ENCODE data around the gene SYNGR3. TPM values are rescaled to one million over a fixed set of nuclear protein-coding genes. Genes with fewer than 3 reads are reported as not detected.

SYNGR3 gene
- total RNA-seq, 2 donors from 2014 or later, result 0.49 to 1.5 TPM

GRCh38 chr16:1977875-1978268, 11.9 kb upstream of the SYNGR3 start:
- H3K36me3 ChIP-seq, result peaks cover 46% of the 10 kb centered on the region
- H3K4me3 ChIP-seq, result no peak overlapping the region
- no peaks in the 10 kb centered on the region for H3K27me3 ChIP-seq (replicated peaks; ENCODE audit: insufficient read depth)
- no peak for TF ChIP-seq CTCF (IDR thresholded peaks at IDR 0.05)
- no peak for ATAC-seq (ENCODE audit: insufficient number of reproducible peaks, low FRiP score, low read depth)
- H3K27ac ChIP-seq, result no peak overlapping the region
- H3K9me3 ChIP-seq, result no peaks in the 10 kb centered on the region
- peaks cover 2 to 7% of the 10 kb centered on the region in 2 donors for H3K4me1 ChIP-seq (ENCODE audit: control insufficient read depth in 1 of 2, low read depth in 2 of 2)
- DNase-seq (ENCODE audit: low spot score), result no peak

- no peak overlapping the region for H3K4me3 ChIP-seq
- peaks cover 46% of the 10 kb centered on the region for H3K36me3 ChIP-seq
- no peaks in the 10 kb centered on the region for H3K27me3 ChIP-seq (replicated peaks; ENCODE audit: insufficient read depth)
- peaks cover 0 to 6% of the 10 kb centered on the region in 2 donors for H3K4me1 ChIP-seq (ENCODE audit: control insufficient read depth in 1 of 2, low read depth in 2 of 2)
- ATAC-seq (ENCODE audit: insufficient number of reproducible peaks, low FRiP score, low read depth) (no peak), DNase-seq (ENCODE audit: low spot score) (no peak)
- no peak overlapping the region for H3K27ac ChIP-seq
- no peaks in the 10 kb centered on the region for H3K9me3 ChIP-seq
- TF ChIP-seq CTCF (IDR thresholded peaks at IDR 0.05), result no peak
These were observed 11.2 kb upstream of the SYNGR3 start for GRCh38 chr16:1978476-1979120.

- H3K4me1 ChIP-seq (ENCODE audit: control insufficient read depth in 1 of 2, low read depth in 2 of 2), result peaks cover 0 to 7% of the 10 kb centered on the region in 2 donors
- no peak overlapping the region for H3K27ac ChIP-seq
- H3K36me3 ChIP-seq, result peaks cover 42% of the 10 kb centered on the region
- ATAC-seq (ENCODE audit: insufficient number of reproducible peaks, low FRiP score, low read depth) (no peak), DNase-seq (ENCODE audit: low spot score) (no peak)
- H3K4me3 ChIP-seq, result no peak overlapping the region
- TF ChIP-seq CTCF (IDR thresholded peaks at IDR 0.05), result no peak
- no peaks in the 10 kb centered on the region for H3K27me3 ChIP-seq (replicated peaks; ENCODE audit: insufficient read depth)
- H3K9me3 ChIP-seq, result no peaks in the 10 kb centered on the region
These were observed 10.3 kb upstream of the SYNGR3 start for GRCh38 chr16:1979271-1980029.

GRCh38 chr16:1980030-1980769, 9.6 kb upstream of the SYNGR3 start:
- peaks cover 34% of the 10 kb centered on the region for H3K36me3 ChIP-seq
- H3K4me1 ChIP-seq (ENCODE audit: control insufficient read depth in 1 of 2, low read depth in 2 of 2), result peaks cover 7 to 14% of the 10 kb centered on the region in 2 donors
- TF ChIP-seq CTCF (IDR thresholded peaks at IDR 0.05), result no peak
- H3K27ac ChIP-seq, result no peak overlapping the region
- no peaks in the 10 kb centered on the region for H3K9me3 ChIP-seq
- ATAC-seq (ENCODE audit: insufficient number of reproducible peaks, low FRiP score, low read depth) (no peak), DNase-seq (ENCODE audit: low spot score) (no peak)
- H3K27me3 ChIP-seq (replicated peaks; ENCODE audit: insufficient read depth), result no peaks in the 10 kb centered on the region
- H3K4me3 ChIP-seq, result no peak overlapping the region

- TF ChIP-seq CTCF (IDR thresholded peaks at IDR 0.05), result no peak
- ATAC-seq (ENCODE audit: insufficient number of reproducible peaks, low FRiP score, low read depth), result no peak
These were observed 9.0 kb upstream of the SYNGR3 start for GRCh38 chr16:1980770-1981087.

More at GRCh38 chr16:1980770-1981087, 9.0 kb upstream of the SYNGR3 start:
- no peak overlapping the region for H3K27ac ChIP-seq
- no peaks in the 10 kb centered on the region for H3K9me3 ChIP-seq
- no peak overlapping the region for H3K4me3 ChIP-seq
- H3K4me1 ChIP-seq (ENCODE audit: control insufficient read depth in 1 of 2, low read depth in 2 of 2), result peaks cover 7 to 18% of the 10 kb centered on the region in 2 donors
- DNase-seq (ENCODE audit: low spot score), result no peak
- peaks cover 29% of the 10 kb centered on the region for H3K36me3 ChIP-seq
- H3K27me3 ChIP-seq (replicated peaks; ENCODE audit: insufficient read depth), result no peaks in the 10 kb centered on the region
